ENCODE measurements around the gene CCNB1. TPM values are rescaled to one million over a fixed set of nuclear protein-coding genes. Genes with fewer than 3 reads are reported as not detected.
"Not testable (repeated sequence)": the region's sequence is repeated elsewhere in the genome, so short reads cannot be mapped to it uniquely, and the experiment has no call there.

Gene CCNB1
- total RNA-seq, 1 donor from 2014 or later = 2.1 TPM

DNA sequence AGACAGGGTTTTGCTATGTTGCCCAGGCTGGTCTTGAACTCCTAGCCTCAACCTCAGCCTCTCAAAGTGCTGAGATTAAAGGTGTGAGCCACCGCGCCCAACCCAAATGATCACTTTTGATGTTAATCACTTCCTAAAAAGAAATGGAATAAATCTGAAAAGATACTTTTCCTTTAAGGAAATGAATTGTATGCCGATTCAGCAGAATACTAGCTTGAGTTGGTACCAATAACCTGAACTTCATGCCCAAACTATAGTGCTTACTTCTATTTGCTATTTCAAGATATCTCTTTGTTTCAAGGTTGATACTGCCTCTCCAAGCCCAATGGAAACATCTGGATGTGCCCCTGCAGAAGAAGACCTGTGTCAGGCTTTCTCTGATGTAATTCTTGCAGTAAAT lies 4.0 kb downstream of the CCNB1 start:
- intact Hi-C loops (cut with DNase I) = no loop called here
- DNase-seq (ENCODE audit: low spot score) = no peak

DNA sequence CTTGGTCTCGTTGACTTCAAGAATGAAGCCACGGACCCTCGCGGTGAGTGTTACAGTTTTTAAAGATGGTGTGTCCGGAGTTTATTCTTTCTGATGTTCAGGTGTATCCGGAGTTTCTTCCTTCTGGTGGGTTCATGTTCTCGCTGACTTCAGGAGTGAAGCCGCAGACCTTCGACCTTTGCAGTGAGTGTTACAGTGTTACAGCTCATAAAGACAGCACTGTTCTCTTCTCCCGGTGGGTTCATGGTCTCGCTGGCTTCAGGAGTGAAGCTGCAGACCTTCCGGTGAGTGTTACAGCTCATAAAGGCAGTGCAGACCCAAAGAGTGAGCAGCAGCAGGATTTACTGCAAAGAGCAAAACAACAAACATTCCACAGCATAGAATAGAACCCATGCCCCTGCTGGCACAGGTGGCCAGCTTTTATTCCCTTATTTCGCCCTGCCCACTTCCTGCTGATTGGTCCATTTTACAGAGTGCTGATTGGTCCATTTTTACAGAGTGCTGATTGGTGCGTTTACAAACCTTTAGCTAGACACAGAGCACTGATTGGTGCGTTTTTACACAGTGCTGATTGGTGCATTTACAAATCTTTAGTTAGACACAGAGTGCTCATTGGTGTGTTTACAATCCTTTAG lies 14.8 kb downstream of the CCNB1 start:
- intact Hi-C loops (cut with DNase I); DNase-seq (ENCODE audit: low spot score): not testable (repeated sequence)

DNA sequence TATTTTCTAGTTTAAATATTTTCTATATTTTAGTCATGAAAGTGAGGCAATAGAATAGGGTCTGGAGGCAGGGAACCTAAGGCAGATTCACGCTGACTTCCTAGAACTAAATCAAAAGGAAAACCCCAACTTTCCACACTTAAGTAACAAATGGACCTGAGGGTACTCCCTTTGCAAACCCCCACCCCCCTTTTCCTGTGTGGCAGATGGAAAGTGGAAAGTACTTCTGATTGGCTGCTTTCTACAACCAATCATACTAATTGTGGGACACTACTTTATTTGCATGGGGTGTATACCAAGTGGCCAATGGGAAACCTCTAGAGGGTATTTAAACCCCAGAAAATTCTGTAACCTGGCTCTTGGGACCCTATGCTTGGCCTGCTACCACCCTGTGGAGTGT lies 17.7 kb downstream of the CCNB1 start:
- intact Hi-C loops (cut with DNase I) = no loop called here
- no peak for DNase-seq (ENCODE audit: low spot score)

DNA sequence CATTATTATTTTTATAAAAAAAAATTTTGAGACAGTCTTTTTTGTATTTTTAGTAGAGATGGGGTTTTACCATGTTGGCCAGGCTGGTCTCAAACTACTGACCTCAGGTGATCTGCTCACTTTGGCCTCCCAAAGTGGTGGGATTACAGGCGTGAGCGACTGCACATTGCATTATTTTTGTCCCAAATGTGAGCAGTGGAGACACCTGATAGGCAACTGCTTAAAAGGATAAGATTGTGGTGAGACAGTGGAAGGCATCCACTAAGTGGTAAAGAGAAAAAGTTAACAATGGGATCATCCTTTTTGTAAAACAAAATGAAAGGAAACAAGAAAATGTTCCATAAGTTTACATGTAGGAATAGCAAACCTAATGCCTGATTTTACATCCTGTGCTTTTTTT lies 20.4 kb downstream of the CCNB1 start:
- intact Hi-C loops (cut with DNase I) = no loop called here
- no peak for DNase-seq (ENCODE audit: low spot score)

DNA sequence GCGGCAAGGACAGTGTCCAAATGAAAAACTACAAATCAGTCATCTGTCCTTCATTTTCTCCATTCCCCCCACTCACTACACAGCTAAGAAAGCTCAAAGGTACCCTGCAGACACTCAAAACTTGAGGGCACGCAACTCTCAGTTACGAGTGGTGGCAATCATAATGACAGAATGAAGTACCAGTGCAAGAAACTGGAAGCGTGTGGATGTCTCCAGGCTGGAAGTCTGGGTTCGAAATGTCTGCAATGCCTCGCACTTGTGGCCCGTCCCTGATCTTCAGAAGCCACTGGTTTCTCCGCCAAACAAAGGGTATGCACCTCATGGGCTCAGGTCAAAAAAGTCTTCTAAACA lies 21.8 kb downstream of the CCNB1 start:
- no peak for DNase-seq (ENCODE audit: low spot score)
- intact Hi-C loops (cut with DNase I) = loop anchor here (1.0 kb wide), 1 partner anchor 23 kb away; no protein-coding TSS in a partner anchor

DNA sequence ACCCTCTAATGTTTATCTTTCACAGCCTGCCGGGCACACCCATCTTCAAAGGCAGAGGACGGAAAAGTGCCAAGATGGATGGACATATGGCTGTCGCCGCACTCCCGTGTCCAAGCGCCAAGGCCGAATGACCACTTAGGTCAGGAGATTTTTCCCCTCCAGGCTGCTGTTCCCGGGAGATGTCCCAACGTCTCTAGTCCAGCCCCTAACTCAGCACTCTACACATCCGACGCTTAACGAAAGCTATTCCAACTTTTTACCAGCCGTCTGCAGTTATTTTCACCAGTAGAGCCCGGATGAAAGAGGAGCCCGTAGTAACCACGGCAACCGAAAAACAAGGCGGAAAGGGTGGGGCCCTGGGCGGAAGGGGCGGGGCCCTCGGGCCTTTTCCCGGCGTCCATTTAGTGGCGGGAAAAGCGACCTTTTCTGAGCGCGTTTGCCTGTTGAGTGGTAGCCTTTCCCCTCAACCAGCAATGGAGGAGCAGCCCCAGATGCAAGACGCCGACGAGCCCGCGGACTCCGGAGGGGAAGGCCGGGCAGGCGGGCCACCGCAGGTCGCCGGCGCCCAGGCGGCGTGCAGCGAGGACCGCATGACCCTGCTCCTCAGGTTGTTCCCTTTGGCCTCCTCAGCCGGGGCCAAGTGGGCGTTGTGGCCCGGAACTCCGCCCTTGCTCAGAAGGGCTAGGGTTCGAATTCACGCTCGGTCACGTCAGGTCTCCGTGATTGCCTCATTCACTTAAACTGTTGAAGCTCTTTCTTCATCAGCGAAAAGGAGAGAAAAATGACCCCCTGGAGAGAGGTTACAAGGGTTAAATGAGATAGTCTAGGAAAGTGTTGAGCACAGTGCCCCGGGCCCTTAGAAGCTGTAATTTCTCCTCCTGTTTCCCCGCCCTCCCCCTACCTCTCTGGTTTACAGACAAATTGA lies 22.5 kb downstream of the CCNB1 start, which contains the start of gene CENPH:
TSS of gene CENPH (plus strand) at position 422 of the 925 bp plus-strand sequence. CDS start at position 474, 52 bp downstream.
- intact Hi-C loops (cut with DNase I) = loop anchor here (1.0 kb wide), 1 partner anchor 24 kb away; no protein-coding TSS in a partner anchor
- DNase-seq (ENCODE audit: low spot score) = peak; percentile 95

DNA sequence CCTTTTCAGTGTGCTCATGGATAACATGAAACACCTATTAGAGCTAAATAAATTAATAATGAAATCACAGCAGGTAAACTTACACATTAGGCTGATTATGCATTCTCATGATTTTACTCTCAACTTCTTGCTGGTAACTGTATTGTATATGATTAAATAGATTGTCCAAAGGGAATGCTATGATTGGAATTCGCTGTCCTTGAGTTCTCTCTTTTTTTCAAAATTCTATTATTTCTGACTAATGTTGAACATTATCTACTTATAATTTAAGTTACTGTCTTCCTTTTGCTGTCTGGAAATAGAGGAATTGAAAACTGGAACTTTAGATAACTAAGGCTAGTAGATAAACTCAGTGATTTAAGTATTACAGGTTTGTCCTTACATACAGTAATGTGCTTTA lies 35.5 kb downstream of the CCNB1 start:
- intact Hi-C loops (cut with DNase I) = no loop called here
- DNase-seq (ENCODE audit: low spot score) = no peak

DNA sequence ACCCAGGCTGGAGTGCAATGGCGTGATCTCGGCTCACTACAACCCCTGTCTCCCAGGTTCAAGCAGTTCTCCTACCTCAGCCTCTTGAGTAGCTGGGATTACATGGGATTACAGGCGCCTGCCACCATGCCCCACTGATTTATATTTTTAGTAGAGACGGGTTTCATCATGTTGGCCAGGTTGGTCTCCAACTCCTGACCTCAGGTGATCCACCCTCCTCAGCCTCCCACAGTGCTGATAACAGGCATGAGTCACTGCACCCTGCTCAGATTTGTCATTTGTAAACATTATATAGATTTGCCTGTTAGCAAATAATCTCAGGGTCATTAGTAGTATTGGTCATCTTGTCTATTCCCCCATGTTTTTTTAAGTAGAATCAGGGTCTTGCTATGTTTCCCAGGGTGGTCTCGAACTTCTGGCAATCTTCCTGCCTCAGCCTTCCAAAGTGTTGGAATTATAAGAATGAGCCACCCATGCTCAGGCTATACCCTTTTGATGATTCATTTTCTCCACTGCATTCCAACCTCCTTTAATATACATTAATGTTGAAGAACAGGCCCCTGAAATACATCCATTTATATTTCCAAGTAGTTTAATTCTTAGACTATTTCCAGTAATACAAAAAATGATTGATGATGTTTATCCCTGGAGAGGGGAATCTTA lies 39.7 kb downstream of the CCNB1 start:
- DNase-seq (ENCODE audit: low spot score) = no peak
- intact Hi-C loops (cut with DNase I) = no loop called here

DNA sequence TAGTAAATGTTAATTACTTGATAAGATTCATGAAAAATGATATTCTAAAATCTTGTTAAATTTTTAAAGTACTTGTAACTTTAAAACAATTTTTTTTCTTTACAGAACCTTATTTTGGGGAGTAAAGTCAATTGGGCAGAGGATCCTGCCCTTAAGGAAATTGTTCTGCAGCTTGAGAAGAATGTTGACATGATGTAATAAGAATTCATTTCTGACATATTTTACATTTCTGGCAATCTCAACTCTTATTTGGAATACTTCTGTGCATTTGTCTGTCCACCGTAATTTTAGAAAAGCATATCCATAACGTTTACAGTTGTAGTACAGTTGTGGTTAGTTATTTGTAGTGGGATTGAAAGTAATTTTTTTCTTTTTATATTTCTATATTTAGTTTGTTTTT lies 42.7 kb downstream of the CCNB1 start:
- no peak for DNase-seq (ENCODE audit: low spot score)
- intact Hi-C loops (cut with DNase I) = no loop called here

DNA sequence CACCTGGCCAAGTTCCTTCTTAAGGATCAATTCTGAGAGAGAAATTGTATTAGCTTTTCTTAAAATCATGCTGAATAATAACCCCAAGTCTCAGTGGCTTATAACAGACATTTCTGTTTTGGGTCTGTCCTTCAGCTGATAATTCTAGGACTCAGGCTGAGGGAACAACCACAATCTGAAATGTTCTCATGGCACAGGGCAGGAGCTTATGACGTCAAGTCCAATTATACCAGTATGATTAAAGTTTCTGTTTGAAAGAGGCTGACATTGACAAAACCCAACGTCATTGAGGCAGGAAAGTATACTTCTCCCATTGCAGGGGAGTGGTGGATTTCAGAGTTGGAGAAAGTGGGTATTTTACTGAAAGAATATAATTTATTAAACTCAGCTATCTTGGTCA lies 44.2 kb downstream of the CCNB1 start:
- no peak for DNase-seq (ENCODE audit: low spot score)
- intact Hi-C loops (cut with DNase I) = no loop called here

DNA sequence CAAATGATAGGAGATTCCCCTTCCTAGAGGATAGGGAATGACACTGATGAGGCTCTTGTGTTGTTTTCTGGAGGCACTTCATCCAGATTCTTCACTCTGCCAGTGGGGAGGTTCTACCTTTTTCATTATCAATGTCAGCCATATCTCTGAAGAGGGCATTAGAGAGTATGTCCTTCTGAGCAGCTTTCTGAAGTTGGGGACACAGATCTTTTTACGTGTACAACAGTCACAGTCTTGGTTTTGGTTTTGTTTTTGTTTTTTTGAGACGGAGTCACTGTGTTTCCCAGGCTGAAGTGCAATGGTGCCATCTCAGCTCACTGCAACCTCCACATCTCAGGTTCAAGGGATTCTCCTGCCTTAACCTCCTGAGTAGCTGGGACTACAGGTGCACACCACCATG lies 45.1 kb downstream of the CCNB1 start:
- intact Hi-C loops (cut with DNase I) = no loop called here

DNA sequence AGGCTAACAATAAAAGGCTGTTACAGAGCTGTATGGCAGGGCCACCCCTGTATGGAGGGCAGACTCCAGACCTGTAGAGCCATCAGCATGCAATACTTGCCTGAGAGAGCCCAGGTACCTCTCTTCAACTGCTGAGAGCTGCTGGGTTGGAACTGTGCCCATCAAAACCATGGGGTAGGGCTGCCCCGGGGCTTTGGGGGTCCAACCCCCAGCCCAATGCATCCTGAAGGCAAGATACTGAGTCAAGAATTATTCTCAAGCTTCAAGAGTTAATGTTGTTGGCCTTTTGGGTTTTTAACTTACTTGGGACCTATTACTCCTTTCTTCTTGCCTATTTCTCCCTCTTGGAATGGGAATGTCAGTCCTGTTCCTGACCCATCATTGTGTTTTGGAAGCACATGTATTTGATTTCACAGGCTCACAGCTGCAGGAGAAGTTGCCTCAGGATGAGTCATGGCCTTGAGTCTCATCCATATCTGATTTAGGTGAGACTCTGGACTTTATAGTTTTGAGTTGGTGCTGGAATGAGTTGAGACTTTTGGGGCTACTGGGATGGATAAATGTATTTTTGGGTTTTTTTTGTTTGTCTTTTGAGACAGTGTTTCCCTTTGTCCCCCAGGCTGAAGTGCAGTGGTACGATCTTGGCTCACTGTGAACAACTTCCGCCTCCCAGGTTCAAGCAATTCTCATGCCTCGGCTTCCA lies 46.7 kb downstream of the CCNB1 start:
- intact Hi-C loops (cut with DNase I) = no loop called here
- no peak for DNase-seq (ENCODE audit: low spot score)

More for the DNA sequence above, 45.1 kb downstream of the CCNB1 start:
- no peak for DNase-seq (ENCODE audit: low spot score)

DNA sequence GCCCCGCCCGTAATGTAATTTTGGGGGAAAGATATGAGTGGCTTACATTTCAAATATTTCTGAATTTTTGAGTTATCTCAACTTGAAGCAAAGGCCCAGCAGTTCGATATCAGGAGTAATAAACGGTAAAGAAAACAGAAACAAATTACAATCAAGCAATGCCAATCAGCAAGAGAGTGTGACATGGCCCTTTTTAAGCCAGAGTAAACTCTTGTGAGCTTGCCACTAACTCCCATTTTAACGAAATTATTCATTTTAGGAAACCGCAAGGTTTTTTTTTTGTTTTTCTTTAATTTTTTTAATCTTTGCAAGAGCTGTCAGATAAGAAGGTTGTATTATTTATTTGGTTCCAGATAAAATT lies 50.2 kb downstream of the CCNB1 start:
- intact Hi-C loops (cut with DNase I) = loop anchor here (1.0 kb wide), 1 partner anchor 17 kb away; the partner anchor contains the start of gene CDK7
- no peak for DNase-seq (ENCODE audit: low spot score)

DNA sequence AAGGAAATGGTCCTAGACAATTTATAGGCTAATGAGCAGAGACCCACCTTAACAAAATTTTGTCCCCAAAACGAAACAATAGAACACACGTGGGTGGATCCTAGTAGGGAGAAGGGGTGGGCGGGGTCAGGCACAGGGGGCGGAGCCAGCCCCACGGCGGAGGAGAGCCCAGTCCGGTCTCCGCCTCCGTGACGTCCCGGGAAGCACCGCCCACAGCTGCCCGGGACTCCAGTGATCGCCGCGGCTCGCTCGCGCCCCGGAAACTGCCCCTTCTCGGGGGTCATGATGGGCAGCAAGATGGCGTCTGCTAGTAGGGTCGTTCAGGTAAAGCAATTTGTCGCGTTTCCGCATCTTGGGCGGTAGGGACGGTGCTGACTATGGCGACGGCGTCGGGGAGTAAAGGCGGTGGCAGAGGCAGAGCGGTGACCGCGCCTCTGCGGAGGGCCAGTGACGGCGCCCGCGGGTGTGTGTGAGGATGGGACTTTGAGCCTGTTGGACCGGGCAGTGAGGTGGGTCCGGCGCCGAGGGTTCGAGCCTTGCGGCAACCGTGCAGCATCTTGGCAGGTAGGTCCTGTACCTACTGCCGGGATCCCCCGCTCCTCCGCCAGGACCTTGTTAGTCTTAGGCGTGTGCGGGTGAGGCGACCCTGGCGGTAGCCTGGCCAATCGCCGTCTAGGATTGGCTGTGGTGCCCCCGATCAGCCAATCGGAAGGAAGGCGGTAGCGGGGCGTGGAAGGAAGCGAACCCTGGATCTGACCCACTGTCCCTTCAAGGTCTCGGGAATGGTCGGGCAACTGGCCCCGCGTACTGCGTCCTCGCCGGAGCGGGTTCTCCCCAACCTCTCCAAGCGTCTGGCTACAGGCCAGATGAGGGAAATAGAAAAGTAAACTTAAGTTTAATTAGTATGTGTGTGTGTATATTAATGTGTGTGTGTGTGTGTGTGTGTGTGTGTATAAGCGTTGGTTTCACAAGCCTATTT lies 50.9 kb downstream of the CCNB1 start:
- intact Hi-C loops (cut with DNase I) = loop anchor here (1.0 kb wide), 1 partner anchor 16 kb away; the partner anchor contains the start of gene CDK7
- peak; percentile 98 for DNase-seq (ENCODE audit: low spot score)

DNA sequence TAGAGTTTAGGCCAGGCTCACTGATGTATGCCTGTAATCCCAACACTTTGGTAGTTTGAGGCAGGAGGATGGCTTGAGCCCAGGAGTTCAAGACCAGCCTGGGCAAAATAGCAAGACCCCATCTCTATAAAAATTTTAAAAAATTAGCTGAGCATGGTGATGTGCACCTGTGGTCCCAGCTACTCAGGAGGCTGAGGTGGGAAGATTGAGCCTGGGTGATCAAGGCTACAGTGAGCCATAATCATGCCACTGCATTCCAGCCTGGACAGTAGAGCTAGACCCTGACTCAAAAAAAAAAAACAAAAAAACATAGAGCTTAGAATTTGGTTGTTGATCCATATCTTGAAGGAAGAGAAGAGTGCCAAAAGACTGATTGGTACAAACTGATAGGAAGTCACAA lies 53.0 kb downstream of the CCNB1 start:
- DNase-seq (ENCODE audit: low spot score) = no peak
- intact Hi-C loops (cut with DNase I) = no loop called here

DNA sequence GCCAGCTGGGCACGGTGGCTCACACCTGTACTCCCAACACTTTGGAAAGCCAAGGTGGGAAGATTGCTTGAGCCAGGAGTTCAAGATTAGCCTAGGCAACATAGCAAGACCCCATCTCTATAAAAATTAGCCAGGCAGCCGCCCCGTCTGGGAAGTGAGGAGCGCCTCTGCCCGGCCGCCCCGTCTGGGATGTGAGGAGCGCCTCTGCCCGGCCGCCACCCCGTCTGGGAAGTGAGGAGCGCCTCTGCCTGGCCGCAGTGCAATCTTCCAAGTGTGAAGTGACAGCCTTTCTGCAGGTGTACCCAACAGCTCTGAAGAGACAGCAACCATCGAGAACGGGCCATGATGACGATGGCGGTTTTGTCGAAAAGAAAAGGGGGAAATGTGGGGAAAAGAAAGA lies 53.4 kb downstream of the CCNB1 start:
- DNase-seq (ENCODE audit: low spot score); intact Hi-C loops (cut with DNase I): not testable (repeated sequence)

DNA sequence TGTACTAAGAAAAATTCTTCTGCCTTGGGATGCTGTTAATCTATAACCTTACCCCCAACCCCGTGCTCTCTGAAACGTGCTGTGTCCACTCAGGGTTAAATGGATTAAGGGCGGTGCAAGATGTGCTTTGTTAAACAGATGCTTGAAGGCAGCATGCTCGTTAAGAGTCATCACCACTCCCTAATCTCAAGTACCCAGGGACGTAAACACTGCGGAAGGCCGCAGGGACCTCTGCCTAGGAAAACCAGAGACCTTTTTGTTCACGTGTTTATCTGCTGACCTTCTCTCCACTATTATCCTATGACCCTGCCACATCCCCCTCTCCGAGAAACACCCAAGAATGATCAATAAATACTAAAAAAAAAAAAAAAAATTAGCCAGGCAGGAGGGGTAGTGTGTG lies 53.9 kb downstream of the CCNB1 start:
- intact Hi-C loops (cut with DNase I); DNase-seq (ENCODE audit: low spot score): not testable (repeated sequence)

DNA sequence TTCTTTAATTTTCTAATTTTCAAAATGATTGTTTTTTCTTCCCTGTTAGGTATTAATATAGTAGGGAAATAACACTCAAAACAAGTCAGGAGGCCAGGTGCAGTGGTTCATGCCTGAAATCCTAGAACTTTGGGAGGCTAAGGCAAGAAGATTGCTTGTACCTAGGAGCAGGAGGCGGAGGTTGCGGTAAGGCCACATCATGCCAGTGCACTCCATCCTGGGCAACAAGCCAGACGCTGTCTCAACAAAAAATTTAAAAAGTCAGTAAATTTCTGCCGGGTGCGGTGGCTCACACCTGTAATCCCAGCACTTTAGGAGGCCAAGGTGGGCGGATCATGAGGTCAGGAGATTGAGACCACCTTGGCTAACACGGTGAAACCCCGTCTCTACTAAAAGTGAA lies 57.6 kb downstream of the CCNB1 start:
- DNase-seq (ENCODE audit: low spot score) = no peak
- intact Hi-C loops (cut with DNase I) = no loop called here

DNA sequence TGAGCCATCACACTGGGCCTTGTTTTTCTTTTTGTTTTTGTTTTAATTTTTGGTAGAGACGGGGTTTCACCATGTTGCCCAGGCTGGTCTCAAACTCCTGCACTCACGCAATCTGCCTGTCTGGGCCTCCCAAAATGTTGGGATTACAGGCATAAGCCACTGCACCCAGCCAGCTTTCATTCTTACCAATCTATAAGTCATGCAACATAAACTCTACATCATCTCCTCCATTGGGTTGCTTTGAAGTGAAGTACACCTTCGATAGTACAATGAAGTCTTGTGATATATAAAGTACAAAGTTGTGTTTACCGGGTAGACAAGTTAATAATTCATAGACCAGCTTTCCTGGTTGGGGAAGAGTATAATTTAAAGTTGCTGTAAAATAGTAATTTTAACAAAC lies 58.9 kb downstream of the CCNB1 start:
- no peak for DNase-seq (ENCODE audit: low spot score)
- intact Hi-C loops (cut with DNase I) = no loop called here

Data from cardiac septum (tissue), 1 donor.